CD14-positive monocyte (primary cell): ENCODE results near the gene PRAMEF8. TPM values are rescaled to one million over a fixed set of nuclear protein-coding genes. Genes with fewer than 3 reads are reported as not detected.
"Not testable (repeated sequence)": the region's sequence is repeated elsewhere in the genome, so short reads cannot be mapped to it uniquely, and the experiment has no call there.

ENCODE experiments used
- DNase-seq, 3 donors: peaks; one replicate each; pipeline ENCODE4 v3.0.0-alpha.2; 2011 to 2022
- H2AFZ ChIP-seq: 2 replicates; pipeline ENCODE4 v1.6.0; 2012; ENCODE audit warnings: mild to moderate bottlenecking, low read depth, low read length, inconsistent platforms; ENCODE audit not compliant: insufficient read depth, poor library complexity, severe bottlenecking
- H3K27ac ChIP-seq, 2 donors: 1 replicate in 1 of 2; 2 replicates in 1 of 2; pipeline ENCODE4 v1.5.1; 2012 to 2013; ENCODE audit warnings: low read length in 2 of 2, control low read depth in 1 of 2, inconsistent platforms in 1 of 2, low read depth in 1 of 2, mild to moderate bottlenecking in 1 of 2
- H3K27me3 ChIP-seq, 2 donors: one replicate each; pipeline versions ENCODE4 v1.6.0 to v1.6.1; 2011 to 2013; ENCODE audit warnings: low read length in 2 of 2; ENCODE audit not compliant: control insufficient read depth in 2 of 2, insufficient read depth in 2 of 2
- H3K36me3 ChIP-seq, 2 donors: replicated peaks in 1 of 2; 1 replicate in 1 of 2; 2 replicates in 1 of 2; pipeline versions ENCODE4 v1.5.1 to v1.6.1; 2012 to 2013; ENCODE audit warnings: low read length in 2 of 2, control low read depth in 1 of 2, inconsistent platforms in 1 of 2, mild to moderate bottlenecking in 1 of 2; ENCODE audit not compliant: insufficient read depth in 2 of 2, control insufficient read depth in 1 of 2
- H3K4me1 ChIP-seq, 2 donors: 1 replicate in 1 of 2; 2 replicates in 1 of 2; pipeline versions ENCODE4 v1.5.1 to v1.6.1; 2012 to 2013; ENCODE audit warnings: low read length in 2 of 2, control low read depth in 1 of 2, inconsistent platforms in 1 of 2, mild to moderate bottlenecking in 1 of 2, moderate library complexity in 1 of 2; ENCODE audit not compliant: insufficient read depth in 2 of 2, control insufficient read depth in 1 of 2
- H3K4me2 ChIP-seq: replicated peaks from 2 replicates; pipeline ENCODE3; 2012; ENCODE audit warnings: low read length, moderate library complexity, mild to moderate bottlenecking; ENCODE audit not compliant: poor library complexity, severe bottlenecking; ENCODE audit errors: extremely low read depth
- H3K4me3 ChIP-seq, 3 experiments: fragments of 200-600 bp in 1 of 3; sonication (generic) in 1 of 3; replicated peaks in 1 of 3; 1 replicate in 2 of 3; 2 replicates in 1 of 3; pipeline ENCODE4 v1.5.1; 2011 to 2013; ENCODE audit warnings: low read length in 3 of 3, mild to moderate bottlenecking in 3 of 3, control low read depth in 2 of 3, low read depth in 2 of 3, inconsistent platforms in 1 of 3, moderate library complexity in 1 of 3
- H3K79me2 ChIP-seq: 2 replicates; pipeline ENCODE4 v1.6.0; 2012; ENCODE audit warnings: mild to moderate bottlenecking, control low read depth, inconsistent platforms, low read length, moderate library complexity; ENCODE audit not compliant: insufficient read depth
- H3K9ac ChIP-seq: 2 replicates; pipeline ENCODE4 v1.6.0; 2017; ENCODE audit warnings: low read length, mild to moderate bottlenecking; ENCODE audit not compliant: insufficient read depth, poor library complexity, severe bottlenecking
- H3K9me3 ChIP-seq, 2 donors: replicated peaks in 1 of 2; 1 replicate in 1 of 2; 2 replicates in 1 of 2; pipeline versions ENCODE4 v1.5.1 to v1.6.1; 2012 to 2013; ENCODE audit warnings: low read length in 2 of 2, control low read depth in 1 of 2; ENCODE audit not compliant: control insufficient read depth in 1 of 2, insufficient read depth in 1 of 2
- H4K20me1 ChIP-seq: 2 replicates; pipeline ENCODE4 v1.6.0; 2012; ENCODE audit warnings: mild to moderate bottlenecking, low read length, control low read depth, moderate library complexity; ENCODE audit not compliant: insufficient read depth
- H3K27ac Mint-ChIP-seq, 7 donors: one replicate each; pipeline ENCODE4 v1.8.0; 2020; ENCODE audit warnings: mild to moderate bottlenecking in 7 of 7, mixed read lengths in 7 of 7, moderate library complexity in 6 of 7, inconsistent platforms in 2 of 7
- H3K27me3 Mint-ChIP-seq, 3 donors: one replicate each; pipeline ENCODE4 v1.8.0; 2021 to 2022; ENCODE audit warnings: low read depth in 3 of 3, mild to moderate bottlenecking in 3 of 3, mixed read lengths in 3 of 3, moderate library complexity in 3 of 3, inconsistent platforms in 1 of 3
- H3K36me3 Mint-ChIP-seq, 2 donors: one replicate each; pipeline ENCODE4 v1.8.0; 2020; ENCODE audit warnings: mixed read lengths in 2 of 2, inconsistent platforms in 1 of 2, mild to moderate bottlenecking in 1 of 2
- H3K4me1 Mint-ChIP-seq: one replicate; pipeline ENCODE4 v1.8.0; 2020; ENCODE audit warnings: mild to moderate bottlenecking, mixed read lengths
- H3K4me3 Mint-ChIP-seq, 2 donors: one replicate each; pipeline ENCODE4 v1.8.0; 2020; ENCODE audit warnings: mild to moderate bottlenecking in 2 of 2, mixed read lengths in 2 of 2, moderate library complexity in 1 of 2
- H3K9me3 Mint-ChIP-seq, 7 donors: one replicate each; pipeline ENCODE4 v1.8.0; 2020 to 2022; ENCODE audit warnings: mixed read lengths in 7 of 7, mild to moderate bottlenecking in 6 of 7, moderate library complexity in 6 of 7, inconsistent platforms in 2 of 7
- WGBS: methylation state at CpG from one replicate; pipeline ENCODE4 v1.1.5; 2013; ENCODE audit warnings: missing lambda C conversion rate; ENCODE audit not compliant: insufficient coverage; 5-methylcytosine and 5-hydroxymethylcytosine counted together
- intact Hi-C, 2 donors: fragments of 100-400 bp; cut with micrococcal nuclease; formaldehyde crosslinking; loops; one replicate each; pipeline versions ENCODE4 v1.15.0 to v1.15.1; 2023
- polyA minus RNA-seq: library from RNA; depleted of rRNA, polyadenylated mRNA; stranded (reverse); fragments of >200 nt; gene quantifications from 2 replicates; pipeline ENCODE4 v1.2.3, GENCODE V29; 2012
- polyA plus RNA-seq, 3 donors: library from polyadenylated mRNA; depleted of rRNA in 1 of 3; unstranded in 2 of 3; stranded (reverse) in 1 of 3; fragments of 300-500 nt in 2 of 3; fragments of >200 nt in 1 of 3; fragmentation: Illumina TruSeq in 2 of 3; gene quantifications; 1 replicate in 2 of 3; 2 replicates in 1 of 3; pipeline ENCODE4 v1.2.3, GENCODE V29; 2012 to 2021
- total RNA-seq, 12 experiments: library from RNA in 1 of 12; stranded (reverse) in 1 of 12; fragments of 120-200 nt in 1 of 12; gene quantifications; one replicate each; pipeline ENCODE4 v1.2.4 and lab custom pipeline; 2013 to 2026; ENCODE audit warnings: mixed read lengths in 6 of 12, inconsistent platforms in 1 of 12

Gene PRAMEF8
- total RNA-seq (2013) = not detected
- not detected for polyA plus RNA-seq
- polyA minus RNA-seq = not detected in 2 replicates
- 0 to 0.15 (median 0) reads per million in 11 experiments for total RNA-seq (lab: John Stamatoyannopoulos, UW)

- H3K4me1 Mint-ChIP-seq, H3K27ac Mint-ChIP-seq, H3K9me3 Mint-ChIP-seq, H3K4me2 ChIP-seq, H3K79me2 ChIP-seq, DNase-seq, H3K27me3 Mint-ChIP-seq, H3K36me3 ChIP-seq, H3K9me3 ChIP-seq, H3K27ac ChIP-seq, H3K4me3 ChIP-seq, H3K4me1 ChIP-seq, H3K36me3 Mint-ChIP-seq, H4K20me1 ChIP-seq, H3K9ac ChIP-seq, H2AFZ ChIP-seq, intact Hi-C loops, H3K4me3 Mint-ChIP-seq, H3K27me3 ChIP-seq: not testable (repeated sequence)
- WGBS = no CpG with 5 or more reads among the region's 1 CpG
Observed at GRCh38 chr1:13285037-13285436, at the start of gene PRAMEF8. Gene PRAMEF8 (minus strand): TSS chr1:13285137. CDS start chr1:13284091, 1,046 bp downstream.

- H3K4me2 ChIP-seq, DNase-seq, H3K27me3 Mint-ChIP-seq, intact Hi-C loops, H3K36me3 ChIP-seq, H3K27ac ChIP-seq, H3K4me1 ChIP-seq, H4K20me1 ChIP-seq, H3K27me3 ChIP-seq, H3K4me3 Mint-ChIP-seq, H3K9me3 Mint-ChIP-seq, H3K79me2 ChIP-seq, H3K36me3 Mint-ChIP-seq, H3K27ac Mint-ChIP-seq, H3K4me3 ChIP-seq, H3K9ac ChIP-seq, H3K4me1 Mint-ChIP-seq, H3K9me3 ChIP-seq, H2AFZ ChIP-seq: not testable (repeated sequence)
- no CpG with 5 or more reads among the region's 4 CpGs for WGBS
Observed at GRCh38 chr1:13315281-13315680, 30.3 kb upstream of the PRAMEF8 start, which contains the start of gene PRAMEF15. Gene PRAMEF15 (plus strand): TSS chr1:13315581. CDS start chr1:13318408, 2,827 bp downstream.

- not testable (repeated sequence) for H3K27ac Mint-ChIP-seq
Observed at GRCh38 chr1:13303239-13303638, 18.3 kb upstream of the PRAMEF8 start, which contains the start of gene PRAMEF33. Gene PRAMEF33 (plus strand): TSS chr1:13303539. CDS start chr1:13305955, 2,416 bp downstream.

GRCh38 chr1:13302197-13302596, 17.3 kb upstream of the PRAMEF8 start:
- H3K4me1 Mint-ChIP-seq, H3K4me2 ChIP-seq, H3K9me3 ChIP-seq, H3K79me2 ChIP-seq, H3K4me1 ChIP-seq, H4K20me1 ChIP-seq, H3K36me3 Mint-ChIP-seq, H3K9me3 Mint-ChIP-seq, DNase-seq, H3K4me3 Mint-ChIP-seq, H3K36me3 ChIP-seq, H3K27ac Mint-ChIP-seq, H2AFZ ChIP-seq, H3K27me3 ChIP-seq, H3K27ac ChIP-seq, H3K9ac ChIP-seq, intact Hi-C loops, H3K27me3 Mint-ChIP-seq, H3K4me3 ChIP-seq: not testable (repeated sequence)

More at GRCh38 chr1:13303239-13303638, 18.3 kb upstream of the PRAMEF8 start, which contains the start of gene PRAMEF33:
- H2AFZ ChIP-seq, H3K4me2 ChIP-seq, H3K27me3 ChIP-seq, H3K4me1 ChIP-seq, H3K9me3 Mint-ChIP-seq, H3K36me3 ChIP-seq, H3K79me2 ChIP-seq, H3K4me3 ChIP-seq, H3K27me3 Mint-ChIP-seq, H3K9ac ChIP-seq, H3K4me1 Mint-ChIP-seq, H3K36me3 Mint-ChIP-seq, H4K20me1 ChIP-seq, H3K9me3 ChIP-seq, intact Hi-C loops, H3K4me3 Mint-ChIP-seq, DNase-seq, H3K27ac ChIP-seq: not testable (repeated sequence)
- no CpG with 5 or more reads among the region's 1 CpG for WGBS
